NCI-H128 (cell line): ENCODE results near the gene UBA1.

ENCODE experiments used
- DNase-seq: peaks from one replicate; lab custom pipeline; 2025; ENCODE audit not compliant: unreplicated experiment; lab: John Stamatoyannopoulos, UW

Gene UBA1

DNA sequence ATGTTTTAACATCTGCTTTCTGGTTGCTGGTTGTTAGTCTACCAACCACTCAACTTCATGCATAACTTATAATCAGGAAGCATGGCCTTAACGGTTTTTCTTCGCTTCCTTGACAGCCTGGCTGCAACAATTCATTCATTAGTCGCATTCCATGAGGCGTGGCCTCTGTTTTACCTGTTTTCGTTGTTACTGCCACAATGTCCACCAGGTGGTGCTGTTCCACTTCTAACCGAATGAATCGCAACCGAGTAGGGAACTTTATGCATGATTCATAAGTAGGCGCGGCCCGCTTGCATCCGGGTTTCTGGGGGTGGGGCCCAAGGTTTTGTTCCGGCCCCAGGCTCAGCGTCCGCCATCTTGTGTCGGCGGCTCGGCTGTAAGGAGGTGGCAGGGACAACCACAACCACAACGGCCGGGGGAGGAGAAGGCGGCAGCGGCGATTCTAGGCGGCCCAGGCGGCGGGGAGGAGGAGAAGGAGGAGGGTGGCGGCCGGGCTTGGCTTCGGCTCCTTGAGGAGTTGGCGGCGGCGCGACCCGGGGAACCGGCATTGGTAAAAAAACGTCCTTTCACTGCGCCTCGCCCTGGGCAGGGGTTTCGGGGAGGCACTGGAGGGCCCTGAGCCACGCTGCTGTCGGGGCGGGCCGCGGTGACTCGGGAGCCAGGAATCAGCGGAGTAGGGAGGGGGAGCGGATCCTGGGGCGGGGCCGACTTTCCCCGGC is at the start of gene UBA1:
TSS of gene UBA1 (plus strand) at position 355 of the 719 bp plus-strand sequence. CDS start 4,974 bp downstream, outside the sequence.
- peak; percentile 97 for DNase-seq

GRCh38 chrX:47143894-47144625 is 49.6 kb upstream of the UBA1 start:
- no peak for DNase-seq

- peak; percentile 84 for DNase-seq
Observed at GRCh38 chrX:47144626-47145394, 48.8 kb upstream of the UBA1 start, which contains the start of the genes NDUFB11 and RBM10. NDUFB11 (minus strand) TSS chrX:47144702; CDS start chrX:47144679, 23 bp downstream. RBM10 (plus strand) TSS chrX:47145221; CDS start chrX:47147482, 2,261 bp downstream.

GRCh38 chrX:47145395-47146120 is 48.1 kb upstream of the UBA1 start:
- no peak for DNase-seq

DNA sequence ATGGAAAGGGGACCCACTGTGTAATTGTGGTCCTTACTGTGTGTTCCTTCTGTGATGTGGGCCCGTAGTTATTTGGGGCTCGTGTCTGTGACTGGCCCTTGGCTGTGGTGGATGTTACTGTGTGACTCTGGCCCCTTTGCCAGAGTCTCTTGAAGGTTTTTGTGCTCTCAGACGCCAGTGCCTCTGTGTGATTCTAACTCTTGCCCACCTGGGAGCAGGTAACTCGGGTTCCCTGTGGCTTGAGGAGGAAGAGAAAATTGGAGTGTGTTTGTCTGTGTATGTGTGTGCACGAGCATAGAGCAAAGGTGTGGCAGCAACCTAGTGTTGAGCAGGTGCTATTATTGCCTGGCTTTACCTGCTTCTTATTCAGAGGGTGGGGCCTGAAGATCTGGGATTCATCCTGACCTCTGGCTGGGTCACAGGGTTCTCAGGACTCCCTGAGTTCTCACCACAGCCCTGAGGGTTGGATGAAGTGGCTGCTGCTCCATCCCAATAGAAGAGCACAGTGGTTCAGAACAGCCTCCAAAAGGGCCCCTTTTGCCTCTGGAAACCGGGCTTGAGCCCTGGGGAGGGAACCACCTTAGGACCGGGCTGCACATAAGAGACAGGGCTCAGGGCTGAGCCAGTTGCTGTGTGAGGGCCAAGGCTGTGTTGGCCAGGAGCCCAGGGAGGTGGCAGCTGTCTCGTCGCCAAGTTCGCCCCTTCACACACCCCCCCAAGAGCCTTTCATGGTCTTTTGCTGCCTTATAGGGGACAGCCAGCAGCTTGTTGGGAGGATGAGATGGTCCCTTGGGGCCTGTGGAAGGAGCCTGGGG is 47.3 kb upstream of the UBA1 start:
- DNase-seq = no peak

GRCh38 chrX:47146936-47147859 is 46.4 kb upstream of the UBA1 start:
- no peak for DNase-seq

DNA sequence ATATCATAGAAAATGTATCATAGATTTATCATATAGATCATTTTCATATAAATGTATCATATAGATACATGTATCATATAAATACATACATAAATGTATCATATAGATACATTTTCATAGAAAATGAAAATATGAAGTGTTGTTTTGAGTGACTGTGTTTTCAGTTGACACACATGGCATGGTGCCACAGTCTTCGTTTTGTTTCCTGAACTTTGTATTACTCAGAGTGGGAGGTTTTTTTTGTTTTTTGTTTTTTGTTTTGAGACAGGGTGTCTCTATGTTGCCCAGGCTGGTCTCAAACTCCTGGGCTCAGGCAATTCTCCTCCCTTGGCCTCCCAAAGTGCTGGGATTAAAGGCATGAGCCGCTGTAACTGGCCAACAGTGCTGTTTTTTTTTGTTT is 44.7 kb upstream of the UBA1 start:
- no peak for DNase-seq

GRCh38 chrX:47151435-47151834 is 42.2 kb upstream of the UBA1 start:
- DNase-seq = no peak

- no peak for DNase-seq
Observed at GRCh38 chrX:47156611-47157520, 36.8 kb upstream of the UBA1 start.

GRCh38 chrX:47158131-47158530 is 35.5 kb upstream of the UBA1 start:
- no peak for DNase-seq

DNA sequence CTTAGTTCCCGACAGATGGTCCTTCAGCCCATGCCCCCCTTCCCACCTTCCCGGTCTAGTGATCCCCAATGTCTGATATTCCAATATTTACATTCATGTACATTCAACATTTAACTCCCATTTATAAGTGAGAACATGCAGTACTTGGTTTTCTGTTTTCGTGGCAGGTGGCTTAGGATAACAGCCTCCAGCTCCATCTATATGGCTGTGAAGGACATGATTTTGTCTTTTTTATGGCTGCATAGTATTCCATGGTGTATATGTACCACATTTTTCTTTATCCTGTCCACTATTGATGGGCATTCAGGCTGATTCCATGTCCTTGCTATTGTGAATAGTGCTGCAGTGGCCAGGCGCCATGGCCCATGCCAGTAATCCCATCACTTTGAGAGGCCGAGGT is 34.8 kb upstream of the UBA1 start:
- DNase-seq = no peak

DNA sequence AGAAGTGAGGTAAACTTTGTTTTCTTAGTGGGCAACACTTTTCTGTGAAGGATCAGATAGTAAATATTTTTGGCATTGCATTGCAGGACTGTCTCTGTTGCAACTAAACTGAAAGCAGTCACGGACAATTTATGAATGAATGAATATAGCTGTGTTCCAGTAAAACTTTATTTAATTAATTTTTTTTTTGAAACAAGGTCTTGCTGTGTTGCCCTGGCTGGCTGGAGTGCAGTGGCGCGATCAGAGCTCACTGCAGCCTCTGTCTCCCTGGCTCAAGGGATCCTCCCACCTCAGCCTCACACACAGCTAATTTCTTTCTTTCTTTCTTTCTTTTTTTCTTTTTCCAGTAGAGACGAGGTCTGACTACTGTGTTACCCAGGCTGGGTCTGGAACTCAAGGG is 32.8 kb upstream of the UBA1 start:
- DNase-seq = no peak

DNA sequence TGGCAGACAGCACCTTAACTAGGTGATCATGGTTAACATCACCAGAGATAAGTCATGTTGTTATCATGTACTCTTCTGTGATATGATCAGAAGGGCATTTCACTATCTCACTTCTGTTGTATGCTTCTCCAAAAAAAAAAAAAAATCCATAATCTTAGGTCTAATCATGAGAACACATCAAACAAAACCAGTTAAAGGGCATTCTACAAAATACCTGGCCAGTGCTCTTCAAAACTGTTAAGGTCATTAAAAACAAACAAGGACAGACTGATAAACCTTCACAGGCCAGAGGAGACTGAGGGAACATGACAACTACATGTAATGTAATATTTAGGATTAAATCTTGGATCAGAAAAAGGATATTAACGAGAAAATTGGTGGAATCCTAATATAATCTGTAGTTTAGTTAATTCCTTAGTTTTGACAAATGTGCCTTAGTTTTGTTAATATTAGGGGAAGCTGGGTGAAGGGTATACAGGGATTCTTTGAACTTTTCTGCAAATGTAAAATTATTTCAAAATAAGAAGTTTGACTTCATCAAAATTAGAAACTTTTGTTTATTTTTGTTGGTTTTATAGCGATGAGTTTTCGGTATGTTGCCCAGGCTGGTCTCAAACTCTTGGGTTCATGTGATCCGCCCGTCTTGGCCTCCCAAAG is 30.6 kb upstream of the UBA1 start:
- DNase-seq = no peak

GRCh38 chrX:47164420-47164819 is 29.2 kb upstream of the UBA1 start:
- DNase-seq = no peak

- no peak for DNase-seq
Observed at GRCh38 chrX:47166126-47166525, 27.5 kb upstream of the UBA1 start.

DNA sequence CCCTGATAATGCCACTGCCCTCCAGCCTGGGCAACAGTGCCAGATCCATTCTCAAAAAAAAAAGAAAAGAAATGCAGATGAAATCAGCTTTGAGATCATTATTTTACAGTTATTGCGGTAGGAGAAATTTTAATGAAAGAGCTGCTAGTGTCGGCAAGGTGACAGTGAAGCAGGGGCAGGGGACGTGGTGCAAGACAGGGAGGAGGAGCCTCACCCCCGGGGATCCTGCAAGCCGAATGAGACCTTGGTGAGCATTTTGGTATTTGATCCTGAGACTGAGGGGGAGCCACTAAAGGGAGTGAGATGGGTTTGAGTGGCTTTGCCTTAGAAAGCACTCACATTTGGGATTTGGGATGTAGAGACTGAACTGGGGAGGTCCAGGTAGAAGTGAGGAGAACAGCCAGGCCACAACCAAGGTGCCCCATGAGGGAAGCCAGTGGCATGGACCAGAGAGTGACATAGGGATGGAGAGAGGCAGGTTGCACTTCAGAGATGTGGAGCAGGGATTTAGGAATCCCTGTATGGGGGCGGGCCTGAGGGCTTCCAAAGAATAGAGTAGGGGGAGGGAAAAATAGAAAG is 25.0 kb upstream of the UBA1 start:
- no peak for DNase-seq

DNA sequence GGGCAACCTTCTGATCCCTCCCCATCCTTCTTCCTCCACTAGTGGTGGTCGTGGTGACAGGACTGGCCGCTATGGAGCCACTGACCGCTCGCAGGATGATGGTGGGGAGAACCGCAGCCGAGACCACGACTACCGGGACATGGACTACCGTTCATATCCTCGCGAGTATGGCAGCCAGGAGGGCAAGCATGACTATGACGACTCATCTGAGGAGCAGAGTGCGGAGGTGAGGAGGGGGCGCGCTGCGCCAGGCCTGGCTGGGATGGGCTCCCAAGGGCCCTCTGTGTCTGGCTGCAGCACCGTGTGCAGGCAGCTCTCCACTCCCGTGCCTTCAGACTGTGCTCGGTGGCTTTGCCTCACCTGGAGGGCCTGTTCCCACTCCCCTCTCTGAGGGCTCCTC is 24.4 kb upstream of the UBA1 start:
- no peak for DNase-seq
